Pancreas (tissue), 10 donors: ENCODE measurements around the gene PRSS33. TPM values are rescaled to one million over a fixed set of nuclear protein-coding genes. Genes with fewer than 3 reads are reported as not detected.

Experiments used
- ATAC-seq, 4 donors: fragments of 200-7000 bp; cut with Tn5 transposase; one replicate each; pipeline versions ENCODE4 v1.8.0 to v1.9.1; 2020; ENCODE audit warnings: mild to moderate bottlenecking in 4 of 4, moderate library complexity in 4 of 4
- DNase-seq, 6 donors: peaks; one replicate each; pipeline ENCODE4 v3.0.0-alpha.2; 2020
- FAIRE-seq: peaks from 2 replicates; lab custom pipeline; 2012; peaks lifted over from hg19 to GRCh38; lab: Jason Lieb, UNC
- H3K27ac ChIP-seq, 4 donors: fragments of 200-600 bp; sonication (generic); 1 replicate in 3 of 4; 2 replicates in 1 of 4; pipeline versions ENCODE4 v1.5.0 to v1.8.0; 2020
- H3K27me3 ChIP-seq, 4 donors: fragments of 200-600 bp; one replicate each; pipeline ENCODE4 v1.8.0; 2021
- H3K36me3 ChIP-seq, 3 donors: fragments of 200-600 bp; sonication (generic) in 1 of 3; one replicate each; pipeline versions ENCODE4 v1.5.0 to v1.8.0; 2020 to 2021
- H3K4me1 ChIP-seq, 3 donors: fragments of 200-600 bp; one replicate each; pipeline ENCODE4 v1.8.0; 2021
- H3K4me3 ChIP-seq, 4 donors: fragments of 200-600 bp; sonication (generic) in 2 of 4; one replicate each; pipeline versions ENCODE4 v1.5.0 to v1.8.0; 2020 to 2021
- H3K9me3 ChIP-seq, 4 donors: fragments of 200-600 bp; one replicate each; pipeline ENCODE4 v1.8.0; 2021
- WGBS, 2 donors: extraction: QIAGEN DNeasy Blood & Tissue Kit; methylation state at CpG; one replicate each; pipeline ENCODE4 v1.1.7; 2013; 5-methylcytosine and 5-hydroxymethylcytosine counted together
- intact Hi-C, 3 donors: fragments of 100-400 bp; cut with DNase I; formaldehyde crosslinking; loops; one replicate each; pipeline versions ENCODE4 v1.11.1 to v1.14.2; 2022
- polyA plus RNA-seq, 2 donors: library from polyadenylated mRNA; stranded (reverse); fragments of 200-250 nt; gene quantifications; one replicate each; pipeline ENCODE4 v1.2.3, GENCODE V29; 2013
- total RNA-seq, 6 donors: library from RNA; stranded (reverse); fragmentation: NEBNext Ultra II Directional in 4 of 6; extraction: Animal tissue kit (Norgen Biotek cat#: 25700) in 4 of 6; gene quantifications; one replicate each; pipeline versions ENCODE4 v1.2.1 to v1.2.4, GENCODE V29; 2021 to 2023
- TF ChIP-seq, protein P1 (sequence below), 4 donors: fragments of 200-600 bp; sonication (generic) in 3 of 4; IDR thresholded peaks; one replicate each; pipeline versions ENCODE4 v1.5.0 to v1.8.0; 2021; ENCODE audit warnings: antibody characterized with exemption in 4 of 4
- donor health status: healthy with polysubstance abuse.
- donor health status: DM: no; HTN: no; CAD: no; lungs with moderate emphysema.
- donor health status: DM: no; HTN: no; CAD: no.
- donor health status: control.
- donor health status: control.
- donor health status: Bipolar disorder and iron deficiency.
- donor health status: DM: yes; HTN: yes; CAD: no.
- donor health status: DM: no; HTN: no; CAD: no.
- donor health status: DM: no; HTN: no; CAD: no.
- donor health status: DM: yes; HTN: yes; CAD: no.

PRSS33 gene
- total and polyA plus RNA-seq, 8 donors, result 0.05 TPM; not detected in 7

DNA sequence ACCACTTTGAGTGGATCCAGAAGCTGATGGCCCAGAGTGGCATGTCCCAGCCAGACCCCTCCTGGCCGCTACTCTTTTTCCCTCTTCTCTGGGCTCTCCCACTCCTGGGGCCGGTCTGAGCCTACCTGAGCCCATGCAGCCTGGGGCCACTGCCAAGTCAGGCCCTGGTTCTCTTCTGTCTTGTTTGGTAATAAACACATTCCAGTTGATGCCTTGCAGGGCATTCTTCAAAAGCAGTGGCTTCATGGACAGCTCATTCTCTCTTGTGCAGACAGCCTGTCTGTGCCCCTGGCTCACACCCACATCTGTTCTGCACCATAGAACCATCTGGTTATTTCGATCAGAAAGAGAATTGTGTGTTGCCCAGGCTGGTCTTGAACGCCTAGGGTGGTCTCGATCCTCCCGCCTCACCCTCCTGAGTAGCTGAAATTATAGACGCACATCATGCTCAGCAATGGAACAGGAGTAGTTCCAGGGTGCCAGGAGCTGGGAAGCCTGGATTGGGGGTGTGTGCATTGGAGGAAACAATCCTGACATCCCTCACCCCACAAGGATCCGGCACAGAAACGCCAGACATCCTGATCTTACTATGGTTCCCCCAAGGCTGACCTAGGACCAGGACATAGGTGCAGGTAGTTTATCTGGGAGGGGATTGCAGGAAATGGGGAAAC lies 34.3 kb upstream of the PRSS33 start:
- intact Hi-C loops, result no loop called here
- TF ChIP-seq, protein P1, sequence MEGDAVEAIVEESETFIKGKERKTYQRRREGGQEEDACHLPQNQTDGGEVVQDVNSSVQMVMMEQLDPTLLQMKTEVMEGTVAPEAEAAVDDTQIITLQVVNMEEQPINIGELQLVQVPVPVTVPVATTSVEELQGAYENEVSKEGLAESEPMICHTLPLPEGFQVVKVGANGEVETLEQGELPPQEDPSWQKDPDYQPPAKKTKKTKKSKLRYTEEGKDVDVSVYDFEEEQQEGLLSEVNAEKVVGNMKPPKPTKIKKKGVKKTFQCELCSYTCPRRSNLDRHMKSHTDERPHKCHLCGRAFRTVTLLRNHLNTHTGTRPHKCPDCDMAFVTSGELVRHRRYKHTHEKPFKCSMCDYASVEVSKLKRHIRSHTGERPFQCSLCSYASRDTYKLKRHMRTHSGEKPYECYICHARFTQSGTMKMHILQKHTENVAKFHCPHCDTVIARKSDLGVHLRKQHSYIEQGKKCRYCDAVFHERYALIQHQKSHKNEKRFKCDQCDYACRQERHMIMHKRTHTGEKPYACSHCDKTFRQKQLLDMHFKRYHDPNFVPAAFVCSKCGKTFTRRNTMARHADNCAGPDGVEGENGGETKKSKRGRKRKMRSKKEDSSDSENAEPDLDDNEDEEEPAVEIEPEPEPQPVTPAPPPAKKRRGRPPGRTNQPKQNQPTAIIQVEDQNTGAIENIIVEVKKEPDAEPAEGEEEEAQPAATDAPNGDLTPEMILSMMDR (IDR thresholded peaks at IDR 0.05), result no peak
- FAIRE-seq (no peak), ATAC-seq (no peak), DNase-seq (peak in 1 of 6 donors; percentile 28)
- WGBS, 2 donors, result 62 to 65% methylated on average over 9 of the region's 9 CpGs
- Histone ChIP-seq H3K9me3 (no peaks in the 10 kb centered on the region), H3K4me3 (no peak overlapping the region), H3K27ac (no peak overlapping the region), H3K4me1 (no peaks in the 10 kb centered on the region), H3K36me3 (no peaks in the 10 kb centered on the region), H3K27me3 (no peaks in the 10 kb centered on the region)

DNA sequence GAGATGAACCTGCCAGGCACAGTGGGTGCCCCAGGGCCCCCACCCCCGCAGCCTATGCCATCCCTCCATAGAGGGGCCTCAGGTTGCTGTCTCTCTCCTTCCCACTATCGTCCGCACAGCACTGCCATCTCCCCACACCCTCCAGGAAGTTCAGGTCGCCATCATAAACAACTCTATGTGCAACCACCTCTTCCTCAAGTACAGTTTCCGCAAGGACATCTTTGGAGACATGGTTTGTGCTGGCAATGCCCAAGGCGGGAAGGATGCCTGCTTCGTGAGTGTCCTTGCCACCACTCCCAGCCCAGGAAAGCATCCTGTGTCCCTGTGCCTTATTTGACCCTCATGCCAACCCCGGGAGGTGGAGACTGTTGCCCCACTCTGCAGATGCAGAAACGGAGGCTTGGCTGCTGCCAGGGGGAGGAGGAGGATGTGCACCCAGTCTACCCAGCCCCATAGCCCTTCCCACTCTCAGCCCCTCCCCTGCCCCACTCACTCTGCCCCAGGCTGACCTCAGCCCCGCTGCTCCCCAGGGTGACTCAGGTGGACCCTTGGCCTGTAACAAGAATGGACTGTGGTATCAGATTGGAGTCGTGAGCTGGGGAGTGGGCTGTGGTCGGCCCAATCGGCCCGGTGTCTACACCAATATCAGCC lies 33.6 kb upstream of the PRSS33 start:
- Histone ChIP-seq H3K4me3 (no peak overlapping the region), H3K4me1 (no peaks in the 10 kb centered on the region), H3K36me3 (no peaks in the 10 kb centered on the region), H3K27ac (no peak overlapping the region), H3K9me3 (no peaks in the 10 kb centered on the region), H3K27me3 (no peaks in the 10 kb centered on the region)
- FAIRE-seq (no peak), ATAC-seq (no peak), DNase-seq (peak in 1 of 6 donors; percentile 31)
- 63 to 81% methylated on average over 14 of the region's 14 CpGs for WGBS, 2 donors
- TF ChIP-seq, protein P1 (IDR thresholded peaks at IDR 0.05), result no peak
- intact Hi-C loops, result no loop called here

GRCh38 chr16:2819939-2820835 lies 32.8 kb upstream of the PRSS33 start:
- H3K27ac ChIP-seq, result no peak overlapping the region
- WGBS, 2 donors, result 57 to 61% methylated on average over 17 of the region's 17 CpGs

DNA sequence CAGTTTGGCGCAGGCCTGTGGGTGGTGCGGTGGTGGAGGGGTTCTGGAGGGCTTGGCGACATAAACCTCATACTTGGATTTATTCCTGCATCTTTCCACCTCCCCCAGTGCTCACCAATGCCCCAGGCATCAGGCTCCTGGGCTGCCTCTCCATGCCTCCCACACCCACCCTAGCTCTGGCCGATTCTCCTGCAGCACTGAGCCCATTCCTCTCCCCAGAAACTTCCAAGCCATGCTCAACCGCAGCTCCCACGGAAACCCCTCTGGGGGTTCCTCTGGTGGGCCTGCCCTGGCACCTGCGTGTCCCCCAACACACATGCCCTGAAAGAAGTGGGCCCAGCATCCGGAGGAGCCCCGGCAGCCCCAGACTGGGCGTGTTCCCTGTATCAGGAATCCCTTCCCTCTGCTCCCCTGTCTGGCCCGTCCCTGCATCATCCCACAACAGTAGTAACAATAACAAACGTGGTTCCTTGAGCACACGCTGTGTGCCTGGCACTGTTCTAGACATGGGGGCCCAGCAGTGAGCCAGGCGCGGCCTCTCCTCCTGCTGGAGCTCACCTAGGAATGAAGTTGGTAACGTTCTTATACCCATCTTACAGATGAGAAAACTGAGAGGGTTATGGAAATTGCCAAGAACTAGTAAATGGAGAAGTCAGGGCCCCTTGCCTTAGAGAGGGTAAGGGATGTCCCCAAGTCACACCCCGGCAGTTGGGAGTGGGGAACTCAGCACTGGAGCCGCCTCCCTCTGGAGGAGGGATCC lies 32.0 kb upstream of the PRSS33 start:
- no peak overlapping the region for H3K27ac ChIP-seq
- H3K27me3 ChIP-seq, result no peaks in the 10 kb centered on the region
- H3K36me3 ChIP-seq, result no peaks in the 10 kb centered on the region
- DNase-seq (peak in 2 of 6 donors; percentile 38 to 42), FAIRE-seq (no peak), ATAC-seq (no peak)
- H3K4me1 ChIP-seq, result no peaks in the 10 kb centered on the region
- TF ChIP-seq, protein P1 (IDR thresholded peaks at IDR 0.05), result no peak
- WGBS, 2 donors, result 78 to 82% methylated on average over 17 to 18 of the region's 18 CpGs
- H3K9me3 ChIP-seq, result no peaks in the 10 kb centered on the region
- intact Hi-C loops, result no loop called here
- H3K4me3 ChIP-seq, result no peak overlapping the region

More at GRCh38 chr16:2819939-2820835, 32.8 kb upstream of the PRSS33 start:
- intact Hi-C loops, result no loop called here
- ATAC-seq (no peak), FAIRE-seq (no peak), DNase-seq (peak in 2 of 6 donors; percentile 40 to 47)
- no peaks in the 10 kb centered on the region for H3K27me3 ChIP-seq
- no peaks in the 10 kb centered on the region for H3K36me3 ChIP-seq
- H3K4me3 ChIP-seq, result no peak overlapping the region
- H3K4me1 ChIP-seq, result no peaks in the 10 kb centered on the region
- TF ChIP-seq, protein P1 (IDR thresholded peaks at IDR 0.05), result no peak
- no peaks in the 10 kb centered on the region for H3K9me3 ChIP-seq
